Testis (tissue), 3 donors: ENCODE measurements around the gene CXCR3. TPM values are rescaled to one million over a fixed set of nuclear protein-coding genes. Genes with fewer than 3 reads are reported as not detected.
"Not testable (repeated sequence)": the region's sequence is repeated elsewhere in the genome, so short reads cannot be mapped to it uniquely, and the experiment has no call there.

Source experiments
- DNase-seq: peaks from one replicate; pipeline ENCODE4 v3.0.0-alpha.2; 2019
- H3K27ac ChIP-seq, 2 donors: fragments of 200-600 bp; sonication (generic); one replicate each; pipeline ENCODE4 v1.5.1; 2019
- H3K27me3 ChIP-seq: fragments of 200-600 bp; sonication (generic); one replicate; pipeline ENCODE4 v1.5.1; 2019
- H3K36me3 ChIP-seq: fragments of 200-600 bp; sonication (generic); one replicate; pipeline ENCODE4 v1.5.1; 2017; ENCODE audit warnings: low read depth; ENCODE audit errors: missing control alignments
- H3K4me1 ChIP-seq: fragments of 200-600 bp; sonication (generic); one replicate; pipeline ENCODE4 v1.5.1; 2019
- H3K4me3 ChIP-seq, 2 donors: fragments of 200-600 bp; sonication (generic); one replicate each; pipeline ENCODE4 v1.5.1; 2017 to 2019
- H3K9me3 ChIP-seq: fragments of 200-600 bp; sonication (generic); one replicate; pipeline ENCODE4 v1.5.1; 2017
- POLR2A ChIP-seq: fragments of 450-650 bp; IDR thresholded peaks from one replicate; pipeline ENCODE4 v1.6.1; 2017; ENCODE audit warnings: antibody characterized with exemption, mild to moderate bottlenecking, moderate library complexity
- WGBS, 2 donors: methylation state at CpG; one replicate each; pipeline ENCODE4 v1.1.5; 2018; 5-methylcytosine and 5-hydroxymethylcytosine counted together
- intact Hi-C: fragments of 100-400 bp; cut with DNase I; formaldehyde crosslinking; loops from one replicate; pipeline ENCODE4 v1.15.1; 2023; ENCODE audit warnings: low total_unique reads
- polyA plus RNA-seq: library from polyadenylated mRNA; stranded (reverse); fragments of 350-450 nt; fragmentation: Illumina TruSeq; extraction: RNeasy Lipid Tissue Mini Kit (QIAGEN cat#74804); gene quantifications from one replicate; pipeline ENCODE4 v1.2.3, GENCODE V29; 2014; ENCODE audit warnings: low read depth, low replicate concordance; ENCODE audit not compliant: insufficient read depth
- total RNA-seq, 2 donors: library from RNA; depleted of rRNA; stranded (reverse); fragments of >200 nt; gene quantifications; one replicate each; pipeline ENCODE4 v1.2.3, GENCODE V29; 2016
- TF ChIP-seq, protein P1 (sequence below), 3 experiments: fragments of 450-650 bp in 2 of 3; fragments of 200-600 bp in 1 of 3; sonication (generic) in 1 of 3; IDR thresholded peaks; one replicate each; pipeline ENCODE4 v1.5.1; 2016 to 2019; ENCODE audit warnings: antibody characterized with exemption in 3 of 3, mild to moderate bottlenecking in 2 of 3, moderate library complexity in 1 of 3

The CXCR3 gene
- total and polyA plus RNA-seq, 3 donors from 2014 or later = 0.24 to 1.3 (median 0.43) TPM

- H3K27me3 ChIP-seq = no peaks in the 10 kb centered on the region
- no peak overlapping the region for H3K4me3 ChIP-seq
- H3K9me3 ChIP-seq = no peaks in the 10 kb centered on the region
- H3K4me1 ChIP-seq = no peaks in the 10 kb centered on the region
- no peak for DNase-seq
- TF ChIP-seq POLR2A = no peak
- TF ChIP-seq, protein P1, sequence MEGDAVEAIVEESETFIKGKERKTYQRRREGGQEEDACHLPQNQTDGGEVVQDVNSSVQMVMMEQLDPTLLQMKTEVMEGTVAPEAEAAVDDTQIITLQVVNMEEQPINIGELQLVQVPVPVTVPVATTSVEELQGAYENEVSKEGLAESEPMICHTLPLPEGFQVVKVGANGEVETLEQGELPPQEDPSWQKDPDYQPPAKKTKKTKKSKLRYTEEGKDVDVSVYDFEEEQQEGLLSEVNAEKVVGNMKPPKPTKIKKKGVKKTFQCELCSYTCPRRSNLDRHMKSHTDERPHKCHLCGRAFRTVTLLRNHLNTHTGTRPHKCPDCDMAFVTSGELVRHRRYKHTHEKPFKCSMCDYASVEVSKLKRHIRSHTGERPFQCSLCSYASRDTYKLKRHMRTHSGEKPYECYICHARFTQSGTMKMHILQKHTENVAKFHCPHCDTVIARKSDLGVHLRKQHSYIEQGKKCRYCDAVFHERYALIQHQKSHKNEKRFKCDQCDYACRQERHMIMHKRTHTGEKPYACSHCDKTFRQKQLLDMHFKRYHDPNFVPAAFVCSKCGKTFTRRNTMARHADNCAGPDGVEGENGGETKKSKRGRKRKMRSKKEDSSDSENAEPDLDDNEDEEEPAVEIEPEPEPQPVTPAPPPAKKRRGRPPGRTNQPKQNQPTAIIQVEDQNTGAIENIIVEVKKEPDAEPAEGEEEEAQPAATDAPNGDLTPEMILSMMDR (IDR thresholded peaks at IDR 0.05) = no peak
- intact Hi-C loops = no loop called here
- no peak overlapping the region for H3K27ac ChIP-seq
- 71 to 77% methylated on average over 8 to 16 of the region's 16 CpGs for WGBS, 2 donors
- H3K36me3 ChIP-seq = no peaks in the 10 kb centered on the region
Measured at GRCh38 chrX:71664889-71665491, 46.7 kb upstream of the CXCR3 start.

GRCh38 chrX:71664202-71664601 lies 45.9 kb upstream of the CXCR3 start:
- 56 to 79% methylated on average over 4 to 7 of the region's 8 CpGs for WGBS, 2 donors
- DNase-seq, H3K4me3 ChIP-seq, H3K27ac ChIP-seq, H3K4me1 ChIP-seq, H3K36me3 ChIP-seq, H3K9me3 ChIP-seq, intact Hi-C loops, H3K27me3 ChIP-seq: not testable (repeated sequence)

GRCh38 chrX:71663238-71663637 lies 44.9 kb upstream of the CXCR3 start:
- H3K4me3 ChIP-seq, H3K4me1 ChIP-seq, H3K27me3 ChIP-seq, H3K27ac ChIP-seq, H3K36me3 ChIP-seq, intact Hi-C loops, H3K9me3 ChIP-seq, DNase-seq: not testable (repeated sequence)
- WGBS, 2 donors = 55 to 76% methylated on average over 2 to 8 of the region's 8 CpGs

DNA sequence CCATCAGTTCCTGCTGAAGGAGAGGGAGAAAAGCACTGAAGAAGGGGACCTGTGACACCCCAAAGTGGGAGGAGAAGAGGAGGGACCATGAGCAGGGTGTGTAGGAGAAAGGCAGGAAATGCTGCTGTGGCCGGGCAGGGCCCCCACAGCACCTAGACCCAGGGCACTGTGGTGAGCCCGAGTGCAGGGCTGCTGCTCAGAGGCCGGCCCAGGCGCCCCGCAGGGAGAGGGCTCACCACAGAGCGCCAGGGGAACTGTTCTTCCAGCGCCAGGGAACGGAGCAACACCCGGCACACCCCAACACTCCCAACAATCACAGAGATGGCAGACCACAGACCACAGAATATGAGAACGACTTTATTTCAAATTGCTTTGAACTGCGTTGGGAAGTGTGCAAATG lies 44.3 kb upstream of the CXCR3 start:
- H3K9me3 ChIP-seq, H3K27me3 ChIP-seq, DNase-seq, H3K4me1 ChIP-seq, H3K4me3 ChIP-seq, intact Hi-C loops, H3K27ac ChIP-seq, H3K36me3 ChIP-seq: not testable (repeated sequence)
- 73 to 93% methylated on average over 2 to 11 of the region's 11 CpGs for WGBS, 2 donors

DNA sequence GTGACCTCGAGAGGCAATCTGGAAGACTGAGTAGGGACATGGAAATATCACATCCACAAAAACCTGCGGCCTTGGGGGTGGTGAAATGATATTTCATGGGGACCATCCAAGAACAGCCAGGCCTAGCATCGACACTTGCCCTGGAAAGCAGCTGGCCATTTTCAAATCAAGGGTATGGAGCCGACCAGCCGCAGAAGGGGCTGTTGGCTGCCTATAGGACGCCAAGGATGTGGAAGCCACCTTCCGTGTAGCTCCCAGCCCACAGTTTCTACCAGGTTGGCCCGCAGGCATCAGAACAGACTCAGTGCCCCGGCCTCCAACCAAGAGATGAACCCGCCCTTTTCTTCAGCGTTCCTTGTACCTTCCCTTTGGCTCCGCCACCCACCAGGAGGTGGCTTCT lies 43.6 kb upstream of the CXCR3 start:
- no peaks in the 10 kb centered on the region for H3K36me3 ChIP-seq
- TF ChIP-seq, protein P1 (IDR thresholded peaks at IDR 0.05) = no peak
- TF ChIP-seq POLR2A = no peak
- 84 to 94% methylated on average over 7 to 11 of the region's 12 CpGs for WGBS, 2 donors
- H3K4me1 ChIP-seq = no peaks in the 10 kb centered on the region
- no peak overlapping the region for H3K4me3 ChIP-seq
- no peaks in the 10 kb centered on the region for H3K9me3 ChIP-seq
- no peaks in the 10 kb centered on the region for H3K27me3 ChIP-seq
- no peak for DNase-seq
- intact Hi-C loops = no loop called here
- no peak overlapping the region for H3K27ac ChIP-seq

DNA sequence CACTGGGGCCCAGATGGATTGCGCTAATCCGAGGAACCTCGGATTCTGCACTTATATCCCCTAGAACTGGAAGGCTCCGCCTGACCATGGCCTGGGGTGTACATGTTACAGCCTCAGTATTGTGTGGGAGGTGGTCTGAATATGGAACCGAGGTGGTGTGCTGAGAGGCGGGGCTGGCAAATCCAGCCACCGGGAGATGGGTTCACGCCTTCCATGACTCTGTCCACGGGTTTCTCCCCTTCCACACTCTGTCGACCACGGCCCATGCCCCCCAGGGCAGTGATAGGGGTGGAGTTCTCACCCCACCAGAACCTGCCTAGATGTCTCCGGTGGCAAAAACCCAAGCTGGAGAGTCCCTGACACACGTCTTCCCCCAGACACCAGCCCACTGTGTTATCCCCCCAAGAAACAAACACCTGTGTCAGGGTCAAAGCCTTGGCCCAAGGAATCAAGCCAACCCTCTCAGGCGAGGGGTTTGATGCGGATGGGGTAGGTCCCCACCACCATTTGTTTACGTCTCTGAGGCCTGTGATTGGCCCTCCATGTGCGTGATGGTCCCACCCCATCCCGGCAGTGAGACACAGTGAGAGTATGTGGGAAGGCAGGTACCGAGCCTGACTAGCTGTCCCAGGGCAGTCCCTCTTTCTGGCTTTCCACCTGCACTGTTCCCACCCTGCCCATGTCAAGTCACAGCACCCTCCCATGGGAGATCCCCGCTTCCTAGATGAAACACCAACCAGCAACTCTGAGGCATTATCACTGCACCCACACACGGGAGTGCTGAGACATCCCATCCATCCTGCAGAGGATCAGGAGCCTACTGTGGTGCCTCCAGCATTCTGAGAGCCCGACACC lies 42.5 kb upstream of the CXCR3 start:
- intact Hi-C loops = no loop called here
- no peaks in the 10 kb centered on the region for H3K4me1 ChIP-seq
- TF ChIP-seq POLR2A = no peak
- TF ChIP-seq, protein P1 (IDR thresholded peaks at IDR 0.05) = no peak
- H3K4me3 ChIP-seq = no peak overlapping the region
- no peak overlapping the region for H3K27ac ChIP-seq
- DNase-seq = no peak
- H3K36me3 ChIP-seq = no peaks in the 10 kb centered on the region
- no peaks in the 10 kb centered on the region for H3K9me3 ChIP-seq
- 93% methylated on average over 19 of the region's 22 CpGs; no CpG with 5 or more reads in 1 of the 2 donors for WGBS, 2 donors
- no peaks in the 10 kb centered on the region for H3K27me3 ChIP-seq
